ENCODE measurements around the gene CHN1.

CHN1 gene

DNA sequence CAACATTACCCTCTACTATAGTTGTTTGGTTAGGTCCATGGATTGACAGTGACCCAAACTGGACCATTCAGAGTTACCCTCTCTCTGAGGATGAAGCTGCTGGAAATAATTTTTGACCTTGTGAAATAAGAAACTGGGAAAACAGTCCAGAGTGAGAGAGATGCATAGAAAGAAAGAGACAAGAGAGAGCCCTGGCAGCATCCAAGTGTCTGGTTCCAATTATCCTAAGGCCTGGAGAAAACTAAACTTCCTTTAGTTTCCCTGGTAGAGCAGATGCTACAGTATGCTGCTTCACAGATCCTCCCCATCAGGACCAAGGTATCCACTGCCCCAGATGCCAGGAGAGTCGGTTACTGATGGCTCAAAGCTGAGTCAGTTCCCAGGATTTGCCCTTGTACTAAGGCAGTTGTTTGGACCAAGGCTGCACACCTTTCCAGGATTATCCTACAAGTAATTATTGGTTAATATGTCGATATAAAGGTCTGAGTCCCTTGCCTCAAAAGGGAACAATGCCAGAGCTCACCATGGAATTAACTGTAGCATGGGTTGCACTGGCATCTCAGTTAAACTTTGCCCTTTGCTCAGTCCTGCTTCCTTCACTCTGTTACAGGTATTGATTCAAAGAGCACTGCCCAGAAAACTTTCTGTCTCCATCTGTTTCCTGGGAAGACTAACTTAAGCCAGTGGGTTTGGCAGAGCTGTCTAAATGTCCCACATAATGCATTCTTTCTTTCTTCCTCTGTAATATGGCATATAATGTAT is 14.6 kb upstream of the CHN1 start:
- no peaks in the 10 kb centered on the region for H3K9me3 ChIP-seq (ENCODE audit: control insufficient read depth, insufficient read depth, low read length)
- H3K27me3 ChIP-seq (ENCODE audit: control insufficient read depth, low read length) = peaks cover 7% of the 10 kb centered on the region; the same call in 1 of the 2 replicates
- no peak overlapping the region for H3K4me3 ChIP-seq (ENCODE audit: low read length)
- no peak overlapping the region for H3K4me2 ChIP-seq (ENCODE audit: low read length)
- no peaks in the 10 kb centered on the region for H3K4me1 ChIP-seq (ENCODE audit: control insufficient read depth, low read length)
- H4K20me1 ChIP-seq (ENCODE audit: control insufficient read depth, insufficient read depth, low read depth, low read length) = no peaks in the 10 kb centered on the region
- no peak overlapping the region for H3K27ac ChIP-seq (ENCODE audit: low read depth, low read length)
- H3K36me3 ChIP-seq (ENCODE audit: control insufficient read depth, low read length) = no peaks in the 10 kb centered on the region
- H3K79me2 ChIP-seq (ENCODE audit: control insufficient read depth, low read length) = no peaks in the 10 kb centered on the region
- H3K9me2 ChIP-seq (replicated peaks; ENCODE audit: control insufficient read depth, low read length) = no peaks in the 10 kb centered on the region
- no peaks in the 10 kb centered on the region for H3F3A ChIP-seq (ENCODE audit: control insufficient read depth, insufficient read depth)
- no peak for TF ChIP-seq EZH2phosphoT487 (IDR thresholded peaks at IDR 0.05; ENCODE audit: borderline replicate concordance, low read length)
- TF ChIP-seq, protein P1, sequence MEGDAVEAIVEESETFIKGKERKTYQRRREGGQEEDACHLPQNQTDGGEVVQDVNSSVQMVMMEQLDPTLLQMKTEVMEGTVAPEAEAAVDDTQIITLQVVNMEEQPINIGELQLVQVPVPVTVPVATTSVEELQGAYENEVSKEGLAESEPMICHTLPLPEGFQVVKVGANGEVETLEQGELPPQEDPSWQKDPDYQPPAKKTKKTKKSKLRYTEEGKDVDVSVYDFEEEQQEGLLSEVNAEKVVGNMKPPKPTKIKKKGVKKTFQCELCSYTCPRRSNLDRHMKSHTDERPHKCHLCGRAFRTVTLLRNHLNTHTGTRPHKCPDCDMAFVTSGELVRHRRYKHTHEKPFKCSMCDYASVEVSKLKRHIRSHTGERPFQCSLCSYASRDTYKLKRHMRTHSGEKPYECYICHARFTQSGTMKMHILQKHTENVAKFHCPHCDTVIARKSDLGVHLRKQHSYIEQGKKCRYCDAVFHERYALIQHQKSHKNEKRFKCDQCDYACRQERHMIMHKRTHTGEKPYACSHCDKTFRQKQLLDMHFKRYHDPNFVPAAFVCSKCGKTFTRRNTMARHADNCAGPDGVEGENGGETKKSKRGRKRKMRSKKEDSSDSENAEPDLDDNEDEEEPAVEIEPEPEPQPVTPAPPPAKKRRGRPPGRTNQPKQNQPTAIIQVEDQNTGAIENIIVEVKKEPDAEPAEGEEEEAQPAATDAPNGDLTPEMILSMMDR (IDR thresholded peaks at IDR 0.05; ENCODE audit: low read depth, low read length, poor library complexity, severe bottlenecking) = no peak

DNA sequence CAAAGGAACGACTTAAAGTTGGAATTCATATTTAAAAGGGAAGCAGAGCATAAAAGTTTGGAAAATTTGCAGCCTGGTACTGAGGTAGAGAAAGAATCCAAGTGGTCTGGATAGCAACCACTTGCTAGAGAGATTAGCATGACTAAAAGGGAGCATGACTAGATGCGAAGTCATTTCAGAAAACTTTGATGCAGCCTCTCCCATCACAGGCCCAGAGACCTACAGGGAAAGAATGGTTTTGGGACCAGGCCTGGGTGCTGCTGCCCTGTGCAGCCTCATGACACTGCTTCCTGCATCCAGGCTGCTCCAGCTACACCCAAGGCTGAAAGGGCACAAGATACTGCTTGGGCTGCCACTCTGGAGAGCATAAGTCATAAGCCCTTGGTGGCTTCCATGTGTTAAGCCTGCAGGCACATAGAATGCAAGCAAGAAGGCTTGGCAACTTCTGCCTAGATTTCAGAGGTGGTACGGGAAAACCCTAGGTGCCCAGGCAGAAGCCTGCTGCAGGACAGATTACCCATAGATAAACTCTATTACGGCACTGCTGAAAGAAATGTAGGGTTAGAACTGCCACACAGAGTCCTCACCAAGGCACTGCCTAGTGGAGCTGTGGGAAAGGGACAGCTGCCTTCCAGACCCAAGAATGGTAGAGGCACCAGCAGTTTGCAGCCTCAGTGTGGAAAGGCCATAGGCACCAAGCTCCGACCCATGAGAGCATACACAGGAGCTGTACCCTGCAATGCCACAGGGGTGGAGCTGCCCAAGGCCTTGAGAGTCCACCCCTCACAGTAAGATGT is 12.6 kb upstream of the CHN1 start:
- H3K27ac ChIP-seq (ENCODE audit: low read depth, low read length) = no peak overlapping the region
- H3K4me2 ChIP-seq (ENCODE audit: low read length) = no peak overlapping the region
- H3F3A ChIP-seq (ENCODE audit: control insufficient read depth, insufficient read depth) = no peaks in the 10 kb centered on the region
- H4K20me1 ChIP-seq (ENCODE audit: control insufficient read depth, insufficient read depth, low read depth, low read length) = no peaks in the 10 kb centered on the region
- H3K9me3 ChIP-seq (ENCODE audit: control insufficient read depth, insufficient read depth, low read length) = no peaks in the 10 kb centered on the region
- no peaks in the 10 kb centered on the region for H3K4me1 ChIP-seq (ENCODE audit: control insufficient read depth, low read length)
- peaks cover 7% of the 10 kb centered on the region; the same call in 1 of the 2 replicates for H3K27me3 ChIP-seq (ENCODE audit: control insufficient read depth, low read length)
- H3K4me3 ChIP-seq (ENCODE audit: low read length) = no peak overlapping the region
- H3K79me2 ChIP-seq (ENCODE audit: control insufficient read depth, low read length) = no peaks in the 10 kb centered on the region
- TF ChIP-seq EZH2phosphoT487 (IDR thresholded peaks at IDR 0.05; ENCODE audit: borderline replicate concordance, low read length) = no peak
- TF ChIP-seq, protein P1 (IDR thresholded peaks at IDR 0.05; ENCODE audit: low read depth, low read length, poor library complexity, severe bottlenecking) = no peak
- no peaks in the 10 kb centered on the region for H3K36me3 ChIP-seq (ENCODE audit: control insufficient read depth, low read length)
- H3K9me2 ChIP-seq (replicated peaks; ENCODE audit: control insufficient read depth, low read length) = no peaks in the 10 kb centered on the region

DNA sequence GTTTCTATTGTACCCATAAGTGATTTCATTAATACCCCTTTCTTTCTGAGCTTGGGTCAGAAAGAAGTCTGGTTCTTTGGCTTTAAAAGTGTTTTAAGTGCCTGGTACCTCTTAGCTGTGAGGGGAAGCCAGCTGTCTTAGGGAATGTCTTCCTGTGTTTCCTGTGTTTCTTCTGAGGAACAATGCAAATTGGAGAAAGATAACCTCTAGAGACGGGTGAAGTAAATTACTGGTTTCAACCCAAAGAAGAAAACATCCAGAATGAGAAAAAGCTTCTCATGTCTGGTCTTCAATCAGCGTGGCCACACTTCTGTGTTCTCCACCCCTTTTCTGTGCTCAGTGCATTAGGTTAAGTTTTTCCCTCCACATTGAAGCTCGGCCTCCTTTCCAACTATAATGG is 10.2 kb upstream of the CHN1 start:
- Histone ChIP-seq H3K36me3 (ENCODE audit: control insufficient read depth, low read length) (no peaks in the 10 kb centered on the region), H3K27ac (ENCODE audit: low read depth, low read length) (no peak overlapping the region), H3K9me2 (replicated peaks; ENCODE audit: control insufficient read depth, low read length) (no peaks in the 10 kb centered on the region), H3K9me3 (ENCODE audit: control insufficient read depth, insufficient read depth, low read length) (no peaks in the 10 kb centered on the region), H3K4me1 (ENCODE audit: control insufficient read depth, low read length) (no peaks in the 10 kb centered on the region), H3K4me2 (ENCODE audit: low read length) (no peak overlapping the region), H4K20me1 (ENCODE audit: control insufficient read depth, insufficient read depth, low read depth, low read length) (no peaks in the 10 kb centered on the region), H3K27me3 (ENCODE audit: control insufficient read depth, low read length) (peaks cover 11% of the 10 kb centered on the region), H3K4me3 (ENCODE audit: low read length) (no peak overlapping the region), H3K79me2 (ENCODE audit: control insufficient read depth, low read length) (no peaks in the 10 kb centered on the region), H3F3A (ENCODE audit: control insufficient read depth, insufficient read depth) (no peaks in the 10 kb centered on the region)
- no peak for TF ChIP-seq EZH2phosphoT487 (IDR thresholded peaks at IDR 0.05; ENCODE audit: borderline replicate concordance, low read length)
- TF ChIP-seq, protein P1 (IDR thresholded peaks at IDR 0.05; ENCODE audit: low read depth, low read length, poor library complexity, severe bottlenecking) = no peak
